Umbilical cord (tissue), 2 donors: ENCODE measurements around the gene CEP192. TPM values are rescaled to one million over a fixed set of nuclear protein-coding genes. Genes with fewer than 3 reads are reported as not detected.
A peak's percentile ranks its signal among the peaks of the same experiment; 100 is the strongest.
"Not testable (repeated sequence)": the region's sequence is repeated elsewhere in the genome, so short reads cannot be mapped to it uniquely, and the experiment has no call there.

ENCODE experiments used
- DNase-seq: peaks from one replicate; pipeline ENCODE4 v3.0.0-alpha.2; 2015; ENCODE audit warnings: low spot score
- total RNA-seq: library from RNA; depleted of rRNA; stranded (reverse); fragments of >200 nt; gene quantifications from one replicate; pipeline ENCODE4 v1.2.3, GENCODE V29; 2014; ENCODE audit warnings: low replicate concordance; ENCODE audit not compliant: insufficient read depth

Gene CEP192
- total RNA-seq, 1 donor from 2014 or later: 43.6 TPM

DNA sequence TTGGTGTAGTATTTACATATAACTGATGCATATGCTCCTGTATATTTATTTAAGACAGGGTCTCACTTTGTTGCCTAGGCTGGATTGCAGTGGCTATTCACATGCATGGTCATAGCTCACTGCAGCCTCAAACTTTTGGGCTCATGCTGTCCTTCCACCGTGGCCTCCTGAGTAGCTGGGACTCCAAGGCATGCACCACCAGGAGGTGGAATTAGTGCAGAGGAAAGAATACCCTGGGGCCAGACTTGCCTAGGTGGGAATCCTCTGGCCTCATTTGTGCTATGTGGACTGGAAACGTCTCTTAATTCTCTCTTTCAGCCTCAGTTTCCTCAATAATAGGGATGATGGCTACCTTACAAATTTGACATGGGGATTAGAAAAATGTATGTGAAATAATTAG is 2.3 kb downstream of the CEP192 start:
- no peak for DNase-seq

DNA sequence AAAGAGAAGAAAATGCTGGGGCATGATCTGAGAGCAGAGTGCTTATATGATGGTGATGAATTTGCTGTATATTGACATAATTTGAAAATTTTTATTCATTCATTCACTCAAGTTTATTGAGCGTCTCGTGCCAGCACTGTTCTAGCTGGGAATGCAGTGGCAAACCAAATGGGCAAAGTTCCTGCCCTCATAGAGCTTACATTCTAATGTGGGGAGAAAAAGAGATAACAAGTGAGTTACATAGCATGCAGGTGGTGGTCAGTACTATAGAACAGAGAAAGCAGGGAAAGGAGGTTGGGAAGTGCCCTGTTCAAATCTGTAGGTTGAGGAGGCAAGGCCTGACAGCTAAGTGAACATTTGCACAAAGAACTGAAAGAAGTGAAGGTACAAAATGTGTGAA is 4.3 kb downstream of the CEP192 start:
- DNase-seq: no peak

DNA sequence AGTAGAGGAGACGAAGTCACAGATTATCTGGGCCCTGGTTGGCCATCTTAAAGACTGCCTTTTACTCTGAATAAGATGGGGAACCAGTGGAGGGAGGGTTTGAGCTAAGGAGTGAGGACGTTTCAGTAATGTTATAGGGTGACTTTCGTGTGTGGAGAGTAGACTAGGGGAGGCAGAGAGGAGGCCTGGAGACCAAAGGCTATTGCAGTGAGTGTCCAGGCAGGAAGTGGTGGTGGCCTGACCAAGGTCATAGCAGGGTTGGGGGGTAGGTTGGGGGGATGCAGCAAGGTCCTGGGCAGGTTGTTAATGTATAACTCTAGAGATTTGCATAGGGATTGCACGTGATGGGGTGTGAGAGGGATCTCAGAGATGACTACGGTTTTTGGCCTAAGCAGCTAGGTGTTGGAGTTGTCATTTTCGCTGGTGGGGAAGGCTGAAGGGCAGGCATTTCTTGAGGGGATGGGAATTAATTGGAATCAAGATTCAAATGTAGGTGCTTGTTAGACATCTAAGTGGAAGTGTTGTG is 4.9 kb downstream of the CEP192 start:
- no peak for DNase-seq

DNA sequence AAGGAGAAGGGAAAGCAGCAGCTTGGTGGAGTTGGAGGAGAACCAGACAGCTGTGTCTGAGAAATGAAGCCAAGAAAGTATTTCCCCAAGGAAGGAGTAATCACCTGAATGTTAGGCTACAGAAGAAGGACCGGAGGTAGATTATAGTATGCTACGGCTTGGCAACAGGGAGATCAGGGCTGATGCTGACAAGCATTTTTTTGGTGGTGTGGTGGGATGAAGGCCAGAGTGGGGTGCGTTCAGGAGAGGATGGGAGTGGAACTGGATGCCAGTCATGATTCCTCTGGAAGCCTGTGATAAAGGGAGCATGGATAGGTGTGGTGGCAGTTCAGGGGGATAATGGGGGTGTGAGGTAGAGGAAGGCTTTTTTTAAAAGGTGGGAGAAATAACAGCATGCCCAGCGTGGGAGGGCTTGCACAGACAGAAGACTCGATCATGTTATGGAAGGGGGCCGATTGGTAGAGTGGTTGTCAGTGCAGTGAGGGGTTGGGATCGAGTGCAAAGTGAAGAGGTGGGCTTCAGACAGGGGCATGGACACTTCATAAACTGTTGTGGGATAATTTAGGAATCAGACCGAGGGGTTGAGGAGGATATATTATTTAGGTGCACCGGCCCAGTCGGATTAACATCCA is 5.6 kb downstream of the CEP192 start:
- no peak for DNase-seq

DNA sequence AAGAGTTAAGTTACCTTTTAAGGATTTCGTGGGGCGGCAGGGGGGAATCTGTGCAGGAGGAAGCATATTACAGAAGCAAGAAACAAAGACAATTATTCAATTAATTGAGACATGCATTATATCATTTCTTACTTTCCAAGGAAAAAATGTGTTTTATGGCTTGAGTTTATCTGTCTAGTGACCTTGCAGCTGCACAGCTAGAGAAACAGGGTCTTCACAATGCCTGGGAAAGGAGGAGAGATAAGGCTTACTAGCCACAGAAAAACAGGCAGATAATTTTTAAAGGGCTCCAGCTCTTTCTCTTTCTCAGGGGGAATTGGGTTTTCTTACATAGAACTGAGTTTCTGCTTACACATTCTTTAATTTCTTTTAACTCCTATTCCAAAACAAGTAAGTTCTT is 6.2 kb downstream of the CEP192 start:
- not testable (repeated sequence) for DNase-seq

DNA sequence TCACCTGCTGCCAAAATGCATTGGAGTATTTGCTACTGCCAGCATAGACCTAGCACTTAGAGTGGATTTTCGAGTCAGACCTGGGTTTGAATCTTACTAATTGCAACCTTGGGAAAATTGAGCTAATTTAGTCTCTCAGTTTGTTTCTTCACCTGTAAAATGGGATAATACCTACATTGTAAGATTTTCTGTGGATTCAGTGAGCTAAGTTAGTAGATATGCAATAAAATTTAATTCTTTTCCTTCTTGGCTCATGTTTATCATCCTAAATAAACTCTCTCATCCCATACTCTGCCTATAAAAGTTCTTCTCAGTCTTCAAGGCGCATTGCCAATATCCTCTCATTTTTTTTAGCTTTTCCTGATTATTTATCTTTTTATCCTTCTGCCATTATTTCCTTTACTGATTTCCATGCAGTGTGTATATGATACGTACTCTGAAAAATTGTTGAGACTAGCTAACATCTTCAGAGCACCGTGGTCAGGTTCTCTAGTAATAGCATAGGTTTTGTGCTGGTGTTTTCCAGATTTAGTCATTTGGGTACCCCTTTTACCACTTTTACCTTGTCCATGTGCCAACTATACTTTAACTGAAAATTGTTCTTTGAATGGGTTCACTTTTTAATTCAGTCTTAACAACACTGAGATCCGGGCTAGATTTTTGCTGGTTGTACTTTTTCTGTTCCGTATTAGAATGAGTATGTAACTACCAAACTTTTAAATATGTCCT is 7.3 kb downstream of the CEP192 start:
- no peak for DNase-seq

DNA sequence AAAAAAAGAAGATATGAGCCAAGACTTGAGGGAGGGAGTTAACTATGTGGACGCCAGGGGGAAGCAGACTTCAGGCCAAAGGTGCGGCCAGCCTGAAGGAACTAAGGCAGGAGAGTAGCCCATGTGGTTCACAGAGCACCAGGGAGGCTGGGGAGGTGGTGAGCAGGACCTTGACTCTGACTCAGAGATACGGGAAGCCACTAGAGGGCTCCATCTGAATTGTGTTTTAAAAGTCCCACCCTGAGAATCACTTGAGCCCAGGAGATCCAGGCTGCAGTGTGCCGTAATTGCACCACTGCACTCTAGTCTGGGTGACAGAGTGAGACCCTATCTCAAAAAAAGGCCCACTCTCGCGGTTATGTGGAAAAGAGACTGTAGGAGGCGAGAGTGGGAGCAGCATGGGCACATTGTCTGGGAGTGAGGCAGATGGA is 12.3 kb downstream of the CEP192 start:
- DNase-seq: peak; percentile 25

DNA sequence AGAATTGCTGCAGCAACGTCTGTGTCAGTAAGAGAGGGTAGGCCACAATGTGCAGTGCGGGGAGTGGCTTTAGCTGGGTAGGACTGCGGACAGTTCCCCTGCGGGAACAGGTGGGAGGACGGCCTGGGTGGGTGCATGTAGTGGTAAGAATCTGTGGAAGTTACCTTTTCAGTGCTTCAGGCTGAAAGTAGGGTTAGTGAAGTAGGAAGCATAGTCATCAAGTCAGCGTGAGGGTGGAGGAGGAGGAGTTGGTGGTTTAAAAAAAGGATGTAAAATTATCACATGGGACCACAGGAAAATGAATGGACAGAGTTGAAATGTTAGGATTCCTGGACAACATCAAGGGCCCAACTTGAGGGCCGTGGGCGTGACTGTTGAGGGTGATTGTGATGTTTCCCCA is 13.2 kb downstream of the CEP192 start:
- no peak for DNase-seq

DNA sequence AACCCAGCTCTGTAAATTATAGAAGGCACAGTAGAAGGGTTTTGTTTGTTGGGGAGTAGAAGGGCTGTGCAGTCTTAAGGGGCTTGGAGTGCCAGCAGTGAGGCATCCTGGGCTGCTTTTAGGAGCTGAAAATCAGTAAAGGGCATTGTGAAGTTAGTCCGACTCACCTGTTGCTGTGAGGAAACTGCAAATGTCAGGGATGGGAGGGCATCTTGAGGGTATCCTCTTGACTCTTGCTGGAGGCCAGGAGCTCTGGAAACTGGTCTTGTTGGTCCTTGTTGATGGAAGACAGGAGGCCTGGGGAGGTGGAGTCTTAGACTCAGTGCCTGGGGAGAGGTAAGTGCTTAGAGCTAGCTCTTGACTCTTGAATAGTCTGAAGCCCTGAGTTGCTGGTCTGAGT is 14.1 kb downstream of the CEP192 start:
- no peak for DNase-seq

DNA sequence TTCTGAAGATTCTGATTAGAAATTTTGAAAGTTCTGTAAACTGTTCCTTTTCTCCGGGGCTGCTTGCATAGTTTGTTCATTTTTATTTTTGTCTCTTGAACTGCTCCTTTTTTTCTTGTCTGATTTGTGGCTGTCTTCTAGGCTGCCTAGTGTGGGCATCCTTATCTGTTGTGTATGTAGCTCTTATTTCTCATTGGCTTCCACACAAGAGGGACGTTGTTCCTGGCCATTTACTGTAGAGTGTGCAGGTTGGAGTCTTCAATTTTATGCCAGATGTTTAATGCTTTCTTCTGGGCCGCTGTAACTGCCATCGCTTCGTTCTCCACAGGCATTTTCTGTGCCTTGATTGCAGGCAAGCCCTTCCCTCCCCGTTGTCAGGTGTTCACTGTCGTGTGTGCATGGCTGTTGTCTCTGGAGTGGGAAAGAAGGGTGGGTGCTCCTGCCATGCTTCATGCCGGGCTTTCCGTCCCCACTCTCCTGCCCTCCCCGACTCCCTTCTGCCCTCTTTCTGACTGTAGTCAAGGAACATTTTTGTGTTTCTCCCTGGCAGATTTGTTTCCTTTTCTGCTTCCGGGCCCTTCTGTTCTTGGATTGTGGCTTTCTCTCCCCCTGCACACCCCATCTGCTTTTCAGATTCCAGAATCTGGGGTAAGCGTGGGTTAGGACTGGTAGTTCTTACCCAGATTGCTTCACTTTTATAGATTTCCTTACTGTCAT is 15.5 kb downstream of the CEP192 start:
- DNase-seq: no peak

DNA sequence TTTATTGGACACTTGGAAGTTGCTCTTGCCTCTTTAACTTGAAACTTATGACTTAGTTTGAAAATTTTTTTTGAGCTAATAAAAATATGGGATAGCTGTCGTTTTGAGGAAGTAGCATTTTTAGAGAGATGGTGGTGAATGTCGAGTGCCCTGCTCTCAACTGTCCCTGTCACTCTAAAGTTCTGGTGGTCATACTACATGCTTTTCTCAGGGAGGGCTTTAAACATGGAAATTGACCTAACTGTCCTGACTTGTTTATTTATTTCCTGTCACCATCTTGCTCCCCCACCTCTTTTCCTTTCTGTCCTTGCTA is 16.0 kb downstream of the CEP192 start:
- no peak for DNase-seq

DNA sequence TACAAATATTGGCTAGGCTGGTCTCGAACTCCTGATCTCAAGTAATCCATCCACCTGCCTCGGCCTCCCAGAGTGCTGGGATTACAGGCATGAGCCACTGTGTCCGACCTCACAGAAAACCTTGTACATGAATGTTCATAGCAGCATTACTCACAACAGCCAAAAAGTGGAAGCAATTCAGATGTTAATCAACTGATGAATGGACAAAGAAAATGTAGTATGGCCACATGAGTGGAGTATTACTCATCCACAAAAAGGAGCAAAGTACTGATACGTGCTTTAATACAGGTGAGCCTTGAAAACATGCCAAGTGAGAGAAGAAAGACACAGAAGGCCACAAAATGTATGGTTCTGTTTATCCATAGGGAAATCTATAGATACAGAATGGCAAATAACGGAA is 20.6 kb downstream of the CEP192 start:
- DNase-seq: no peak

DNA sequence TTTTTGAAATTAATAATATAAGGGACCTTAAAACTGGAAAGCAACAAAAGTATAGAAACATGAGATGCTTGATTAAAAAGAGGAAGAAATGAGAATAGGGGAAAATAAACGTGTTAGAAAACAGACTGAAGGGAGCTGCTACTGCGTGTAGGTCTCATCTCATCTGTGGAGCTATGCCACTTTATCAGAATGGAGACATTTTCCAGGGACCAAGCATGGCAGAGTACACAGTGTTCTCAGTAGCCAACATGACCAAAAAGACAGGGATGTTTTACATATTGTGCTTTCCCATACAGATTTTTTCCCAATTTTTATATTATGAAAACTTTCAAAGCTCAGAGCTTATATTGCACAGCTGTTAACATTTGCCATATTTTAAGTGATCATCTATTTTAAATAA is 23.1 kb downstream of the CEP192 start:
- DNase-seq: no peak

DNA sequence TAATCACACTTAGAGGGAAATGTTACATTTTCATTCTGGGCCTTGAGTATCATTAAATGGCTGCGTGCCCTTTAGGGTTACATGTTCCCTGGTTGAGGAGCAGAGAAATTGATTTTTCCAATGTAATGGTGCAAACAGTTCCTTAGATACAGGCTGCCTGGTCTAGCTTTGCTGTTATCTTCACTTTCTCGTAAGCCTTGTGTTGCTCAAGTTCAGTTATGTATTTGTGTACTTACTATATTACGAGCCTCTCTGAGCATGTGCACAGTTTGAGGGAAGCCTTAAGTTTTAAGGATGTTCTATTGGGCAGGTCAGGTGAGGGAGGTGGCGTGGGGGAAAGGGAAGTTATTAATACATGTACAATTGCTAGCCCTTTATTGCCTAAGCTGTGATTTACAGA is 23.7 kb downstream of the CEP192 start:
- DNase-seq: no peak

DNA sequence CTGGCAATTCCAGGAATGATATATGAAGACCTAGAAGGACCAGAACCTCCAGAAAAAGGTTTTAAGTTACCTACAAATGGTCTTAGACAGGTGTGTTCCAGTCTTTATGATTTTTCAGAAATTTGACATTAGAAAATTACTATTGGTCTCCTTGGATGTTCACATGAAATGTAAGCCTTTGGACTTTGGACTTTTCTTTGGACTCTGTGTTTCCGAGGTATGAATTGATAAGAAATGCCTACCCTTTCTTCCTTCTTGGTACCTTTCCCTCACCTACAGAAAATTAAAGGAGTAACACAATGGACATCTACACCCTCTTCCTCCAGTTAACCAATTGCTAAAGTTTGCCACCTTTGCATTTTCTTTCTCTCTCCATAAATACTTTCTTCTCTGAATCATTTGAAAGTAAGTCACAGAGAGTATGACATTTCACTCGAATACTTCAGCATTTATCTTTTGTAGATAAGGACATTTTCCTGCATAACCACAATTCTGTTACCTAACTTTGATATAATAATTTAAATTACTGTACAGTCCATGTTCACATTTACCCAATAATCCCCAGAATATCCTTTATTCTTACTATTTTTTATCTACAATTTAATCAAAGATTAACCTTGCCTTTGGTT is 26.2 kb downstream of the CEP192 start:
- no peak for DNase-seq

DNA sequence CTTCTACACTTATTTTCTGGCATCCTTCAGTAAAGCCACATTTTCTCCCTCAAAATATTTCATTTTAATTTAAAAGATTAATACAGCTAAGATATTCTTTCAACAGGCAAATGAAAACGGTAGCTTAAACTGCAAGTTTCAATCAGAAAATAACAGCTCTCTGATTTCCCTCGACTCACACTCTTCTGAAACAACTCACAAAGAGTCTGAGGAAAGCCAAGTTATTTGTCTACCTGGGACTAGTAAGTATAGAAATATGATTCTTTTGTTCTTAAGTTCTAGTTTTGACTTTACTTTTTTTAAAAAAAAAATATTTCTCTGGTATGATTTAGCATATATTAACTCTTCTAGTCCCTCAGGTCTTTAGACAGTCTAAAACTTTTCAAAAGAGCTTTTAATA is 27.2 kb downstream of the CEP192 start:
- DNase-seq: no peak

DNA sequence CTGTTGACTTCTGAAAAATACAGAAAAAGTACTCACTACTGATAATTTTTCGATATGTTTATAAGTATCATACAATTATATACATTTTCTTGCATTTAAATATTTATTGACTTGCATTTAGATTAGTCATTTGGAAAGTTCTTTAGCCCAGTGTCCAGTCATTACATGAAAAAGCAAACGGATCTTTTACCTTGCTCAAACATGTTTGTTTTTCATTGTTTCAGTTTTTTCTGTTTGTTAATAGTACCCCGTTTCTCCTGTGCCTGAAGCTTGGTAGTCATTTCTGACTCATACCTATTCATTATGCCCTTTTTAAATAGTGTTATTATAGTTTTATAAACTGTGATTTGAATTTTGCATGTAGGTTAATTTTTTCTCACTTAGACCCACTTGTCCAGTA is 28.1 kb downstream of the CEP192 start:
- DNase-seq: no peak

DNA sequence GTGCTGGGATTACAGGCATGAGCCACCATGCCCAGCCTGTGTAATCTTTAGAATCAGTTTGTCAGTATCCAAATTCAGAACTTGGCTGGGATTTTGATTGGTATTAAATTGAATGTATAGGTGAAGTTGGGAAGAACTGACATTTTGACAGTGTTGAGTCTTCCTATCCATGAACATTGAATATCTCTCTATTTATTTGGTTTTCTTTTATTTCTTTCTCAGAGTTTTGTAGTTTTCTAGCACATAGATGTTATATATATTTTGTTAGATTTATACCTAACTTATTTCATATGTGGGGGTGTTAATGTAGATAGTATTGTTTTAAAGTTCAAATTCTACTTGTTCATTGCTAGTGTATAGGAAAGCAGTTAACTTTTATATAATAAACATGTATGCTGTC is 31.5 kb downstream of the CEP192 start:
- no peak for DNase-seq

DNA sequence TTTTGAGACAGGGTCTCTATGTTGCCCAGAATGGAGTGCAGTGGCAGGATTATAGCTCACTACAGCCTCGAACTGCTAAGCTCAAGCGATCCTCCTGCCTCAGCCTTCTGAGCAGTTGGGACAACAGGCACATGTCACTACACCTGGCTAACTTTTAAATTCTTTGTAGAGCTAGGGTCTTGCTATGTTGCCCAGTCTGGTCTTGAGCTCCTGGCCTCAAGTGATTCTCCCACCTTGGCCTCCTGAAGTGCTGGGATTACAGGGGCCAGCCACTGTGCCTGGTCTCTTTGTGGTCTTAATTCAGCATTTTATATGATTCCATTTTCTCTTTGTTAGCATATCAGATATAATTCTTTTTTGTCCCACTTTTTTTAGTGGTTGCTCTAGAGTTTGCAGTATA is 34.1 kb downstream of the CEP192 start:
- no peak for DNase-seq

DNA sequence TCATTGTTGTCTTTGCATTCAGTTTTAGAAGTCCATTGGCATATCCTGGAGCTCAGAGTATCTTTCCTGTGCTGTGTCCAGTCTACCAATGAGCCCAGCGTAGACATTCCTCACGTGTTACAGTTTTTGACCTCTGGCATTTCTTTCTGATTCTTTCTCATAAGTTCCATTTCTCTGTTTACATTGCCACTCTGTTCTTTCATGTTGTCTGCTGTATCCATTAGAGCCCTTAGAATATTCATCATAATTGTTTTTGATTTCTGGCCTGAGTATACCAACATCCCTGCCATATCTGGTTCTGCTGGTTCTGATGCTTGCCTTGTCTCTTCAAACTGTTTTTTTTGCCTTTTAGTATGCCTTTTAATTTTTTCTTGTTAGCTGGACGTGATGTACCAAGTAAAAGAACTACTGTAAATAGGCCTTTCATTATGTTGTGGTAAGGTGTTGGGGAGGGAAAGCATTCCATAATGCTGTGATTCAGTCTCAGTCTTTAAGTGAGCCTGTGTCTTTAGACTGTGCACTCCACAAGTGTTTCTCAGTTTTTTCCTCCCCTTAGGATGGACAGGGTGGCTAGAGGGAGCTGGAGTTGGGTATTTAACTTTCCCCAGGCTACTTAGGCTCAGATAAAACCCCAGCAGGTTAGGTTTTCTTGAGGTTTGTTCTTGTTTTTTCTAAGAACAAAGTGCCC is 35.6 kb downstream of the CEP192 start:
- no peak for DNase-seq

DNA sequence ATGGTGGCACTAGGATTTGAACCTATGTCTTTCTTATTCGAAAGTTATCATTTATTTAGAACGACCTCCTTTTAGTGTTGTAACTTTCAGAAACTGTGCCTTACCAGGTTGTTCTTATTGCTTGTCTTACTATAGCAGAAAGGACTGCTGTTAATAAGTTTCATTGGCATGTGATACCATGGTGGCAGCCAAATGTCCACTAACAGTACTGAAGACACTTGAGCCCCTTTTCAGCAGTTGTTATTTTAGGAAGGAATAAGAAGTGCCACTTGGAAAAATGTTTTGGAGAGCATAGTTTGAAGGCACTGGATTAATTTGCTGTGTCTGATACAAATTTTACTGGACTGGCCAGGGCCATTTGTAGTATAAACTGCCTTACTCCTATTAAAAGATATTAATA is 37.7 kb downstream of the CEP192 start:
- DNase-seq: no peak

DNA sequence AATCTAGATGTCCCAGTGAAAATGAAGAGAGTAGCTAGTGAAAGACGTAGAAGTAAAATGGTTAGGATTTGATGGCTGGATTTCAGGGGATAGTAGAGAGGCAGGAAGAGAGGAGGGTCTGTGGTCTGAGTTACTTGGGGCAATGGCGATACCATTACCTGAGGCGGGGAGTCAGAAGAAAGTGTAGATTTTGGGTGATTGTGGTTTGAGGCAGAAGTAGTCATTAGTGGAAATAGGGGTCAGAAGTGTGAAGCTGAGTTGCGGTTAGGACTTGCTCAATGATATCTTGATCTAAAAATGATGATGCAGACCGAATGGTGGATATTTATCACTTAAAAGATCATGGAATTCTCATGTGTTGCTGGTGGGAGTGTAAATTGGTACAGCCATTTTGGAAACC is 41.0 kb downstream of the CEP192 start:
- no peak for DNase-seq
